H54 (cell line): Measurements from ENCODE around the gene DOCK10.
"Not testable (repeated sequence)": the region's sequence is repeated elsewhere in the genome, so short reads cannot be mapped to it uniquely, and the experiment has no call there.

Experiments
- DNase-seq: peaks from one replicate; pipeline ENCODE4 v3.0.0; 2011; ENCODE audit warnings: low spot score, mixed read lengths; ENCODE audit not compliant: insufficient read length
- FAIRE-seq: peaks from 3 replicates; lab custom pipeline; 2011; peaks lifted over from hg19 to GRCh38; lab: Jason Lieb, UNC
- POLR2A ChIP-seq: IDR thresholded peaks from 2 replicates; pipeline ENCODE4 v1.6.1; 2011; ENCODE audit warnings: low read depth, mild to moderate bottlenecking, low read length

The DOCK10 gene

GRCh38 chr2:225065882-225066281, 23.6 kb upstream of the DOCK10 start:
- DNase-seq (no peak), FAIRE-seq (no peak)
- no peak for TF ChIP-seq POLR2A

- TF ChIP-seq POLR2A: no peak
- FAIRE-seq (no peak), DNase-seq (no peak)
These were observed 22.7 kb upstream of the DOCK10 start for GRCh38 chr2:225064928-225065327.

- DNase-seq (no peak), FAIRE-seq (no peak)
- TF ChIP-seq POLR2A: no peak
These were observed 22.1 kb upstream of the DOCK10 start for GRCh38 chr2:225064362-225064761.

- FAIRE-seq (no peak), DNase-seq (no peak)
- no peak for TF ChIP-seq POLR2A
These were observed 14.2 kb upstream of the DOCK10 start for GRCh38 chr2:225056330-225057073.

GRCh38 chr2:225055714-225056113, 13.4 kb upstream of the DOCK10 start:
- TF ChIP-seq POLR2A: no peak
- DNase-seq: no peak
- no peak for FAIRE-seq

- no peak for FAIRE-seq
- no peak for TF ChIP-seq POLR2A
- no peak for DNase-seq
These were observed 10.4 kb upstream of the DOCK10 start for GRCh38 chr2:225052703-225053102.

GRCh38 chr2:225047502-225047901, 5.2 kb upstream of the DOCK10 start:
- FAIRE-seq, DNase-seq: not testable (repeated sequence)

- FAIRE-seq: no peak
- TF ChIP-seq POLR2A: no peak
- no peak for DNase-seq
These were observed 516 bp upstream of the DOCK10 start for GRCh38 chr2:225042800-225043167.

- FAIRE-seq: no peak
These were observed 939 bp downstream of the DOCK10 start for GRCh38 chr2:225041207-225041850.

GRCh38 chr2:225040856-225041206, 1.4 kb downstream of the DOCK10 start:
- DNase-seq (no peak), FAIRE-seq (no peak)

More at GRCh38 chr2:225041207-225041850, 939 bp downstream of the DOCK10 start:
- no peak for TF ChIP-seq POLR2A
- DNase-seq: peak; percentile 20

GRCh38 chr2:225040142-225040541, 2.1 kb downstream of the DOCK10 start:
- DNase-seq: no peak
- FAIRE-seq: no peak
- no peak for TF ChIP-seq POLR2A

More at GRCh38 chr2:225040856-225041206, 1.4 kb downstream of the DOCK10 start:
- no peak for TF ChIP-seq POLR2A

- no peak for TF ChIP-seq POLR2A
- FAIRE-seq (no peak), DNase-seq (no peak)
These were observed 4.1 kb downstream of the DOCK10 start for GRCh38 chr2:225038231-225038523.

- DNase-seq: no peak
- FAIRE-seq: no peak
- no peak for TF ChIP-seq POLR2A
These were observed 4.6 kb downstream of the DOCK10 start for GRCh38 chr2:225037415-225038230.

GRCh38 chr2:225036431-225036830, 5.8 kb downstream of the DOCK10 start:
- FAIRE-seq (no peak), DNase-seq (no peak)
- no peak for TF ChIP-seq POLR2A
